GM18870 (cell line): ENCODE data around the gene BANF2.

ENCODE experiments used
- ATAC-seq: cut with Tn5 transposase; IDR thresholded peaks from one replicate; pipeline ENCODE4 v1.9.1; 2021; ENCODE audit warnings: moderate library complexity; ENCODE audit not compliant: unreplicated experiment

BANF2 gene

DNA sequence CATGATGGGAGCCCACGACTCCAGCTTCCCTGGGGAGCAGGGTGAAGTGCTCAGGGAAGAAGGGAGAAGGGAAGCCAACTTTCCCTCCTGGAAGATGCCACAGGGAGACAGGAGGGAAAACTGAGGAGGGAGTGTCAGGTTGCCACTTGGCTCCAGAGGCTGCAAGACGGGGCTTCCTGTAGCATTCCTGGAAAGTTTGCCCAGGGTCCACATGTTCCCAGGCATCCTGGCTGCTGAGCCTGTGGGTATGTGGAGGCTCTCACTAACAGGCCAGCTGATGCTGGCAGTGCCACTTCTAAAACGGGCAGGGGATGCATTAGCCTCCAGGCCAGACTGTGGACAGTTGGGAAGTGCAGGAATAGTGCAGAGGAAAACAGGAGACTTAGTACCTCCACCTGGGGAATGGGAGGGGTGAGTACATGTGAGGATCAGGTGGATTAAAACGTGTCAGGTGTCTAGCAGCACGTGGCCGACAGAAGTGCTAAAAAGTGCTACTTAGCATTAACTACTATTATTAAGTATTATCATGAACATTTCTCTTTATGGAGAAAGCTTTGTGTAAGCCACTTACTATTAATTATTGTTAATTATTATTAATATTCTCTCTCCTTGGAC lies 33.2 kb downstream of the BANF2 start:
- no peak for ATAC-seq

DNA sequence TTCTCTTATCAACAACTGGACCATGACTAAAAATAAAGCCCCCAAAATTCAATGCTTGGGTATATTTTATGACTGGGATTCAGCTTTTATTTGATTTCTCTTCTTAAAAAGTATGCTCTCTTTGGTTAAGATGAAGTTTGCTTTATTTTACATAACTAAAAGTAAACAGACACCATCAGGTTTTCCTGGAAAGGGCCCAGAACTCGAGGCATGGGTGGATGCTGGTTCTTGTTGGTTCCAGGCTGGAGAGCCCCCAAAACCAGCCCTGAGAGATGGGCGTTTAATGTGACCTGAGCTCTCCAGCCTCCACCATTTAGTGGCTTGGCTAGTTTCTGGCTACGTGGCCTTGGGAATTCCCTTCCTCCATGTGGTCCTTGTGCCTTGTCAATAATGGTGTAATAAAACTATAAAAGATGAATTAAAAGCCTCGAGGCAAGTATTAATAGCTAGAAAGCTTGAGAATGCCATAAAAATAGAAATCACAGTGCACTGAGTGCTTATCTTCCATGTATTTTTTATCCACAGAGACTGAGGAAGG lies 34.1 kb downstream of the BANF2 start:
- ATAC-seq, result no peak

DNA sequence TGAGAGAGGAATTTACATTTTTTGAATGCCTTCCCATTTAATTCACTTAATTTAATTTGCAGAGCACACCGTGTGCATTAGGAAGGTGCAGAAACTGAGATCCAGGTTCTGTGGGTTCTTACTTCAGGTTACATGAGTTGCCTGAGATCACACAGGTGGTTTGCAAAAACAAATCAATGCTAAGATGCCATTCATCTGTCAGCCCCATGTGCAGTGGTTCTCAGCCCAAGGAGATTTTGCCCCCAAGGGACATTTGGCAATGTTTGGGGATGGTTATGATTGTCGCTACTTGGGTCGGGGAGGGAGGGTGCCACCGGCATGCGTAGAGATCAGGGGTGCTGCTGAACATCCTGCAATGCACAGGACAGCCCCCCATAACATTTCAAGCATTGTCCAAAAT lies 34.6 kb downstream of the BANF2 start:
- no peak for ATAC-seq

DNA sequence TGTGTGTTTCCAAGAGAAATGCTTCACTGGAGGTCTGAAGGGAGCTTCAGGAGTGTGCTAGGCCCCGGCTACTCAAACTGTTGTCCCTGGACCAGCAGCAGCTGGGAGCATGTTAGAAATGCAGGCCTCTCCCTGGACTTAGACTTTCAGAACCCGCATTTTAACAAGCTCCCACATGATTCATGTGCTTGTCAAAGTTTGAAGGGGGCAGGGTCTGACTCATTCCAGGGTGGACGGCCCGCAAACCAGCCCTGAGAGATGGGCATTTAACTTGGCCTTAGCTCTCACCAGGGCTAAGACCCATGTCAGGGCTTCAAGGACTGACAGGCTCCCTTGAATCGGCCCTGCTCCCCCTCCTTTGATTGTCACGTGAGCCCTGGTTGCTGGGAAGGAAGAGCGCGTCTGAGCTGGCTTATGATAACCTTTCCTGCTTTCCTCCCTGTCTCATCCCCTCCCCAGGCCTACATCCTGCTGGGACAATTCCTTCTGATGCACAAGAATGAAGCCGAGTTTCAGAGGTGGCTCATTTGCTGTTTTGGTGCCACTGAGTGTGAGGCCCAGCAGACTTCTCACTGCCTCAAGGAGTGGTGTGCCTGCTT lies 35.5 kb downstream of the BANF2 start:
- ATAC-seq, result no peak

DNA sequence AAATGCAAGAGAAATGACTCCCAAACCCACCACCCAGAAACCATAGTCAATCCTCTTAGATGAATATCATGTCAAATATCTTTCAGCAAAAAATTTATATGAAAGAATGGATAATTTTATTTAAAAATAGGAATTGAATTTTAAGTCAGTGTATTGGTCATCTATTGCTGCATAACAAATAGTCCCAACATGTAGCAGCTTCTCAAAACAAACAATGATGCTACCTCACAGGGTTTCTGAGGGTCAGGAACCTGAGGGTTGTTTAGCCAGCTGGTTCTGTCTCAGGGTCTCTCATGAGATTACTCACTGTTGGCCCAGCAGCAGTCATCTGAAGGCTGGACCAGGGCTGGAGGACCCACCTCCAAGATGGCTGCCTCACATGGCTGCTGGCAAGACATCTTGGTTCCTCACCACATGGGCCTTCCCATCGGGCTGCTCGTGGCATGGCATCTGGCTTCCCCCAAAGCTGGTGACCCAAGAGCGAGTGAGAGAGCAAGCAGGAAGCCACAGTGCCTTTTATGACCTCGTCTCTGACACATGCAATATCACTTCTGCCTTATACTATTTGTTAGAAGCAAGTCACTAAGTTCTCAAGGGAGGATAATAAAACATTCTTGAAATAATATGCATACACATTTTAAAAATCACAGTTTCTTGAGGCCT lies 36.3 kb downstream of the BANF2 start:
- ATAC-seq, result no peak

DNA sequence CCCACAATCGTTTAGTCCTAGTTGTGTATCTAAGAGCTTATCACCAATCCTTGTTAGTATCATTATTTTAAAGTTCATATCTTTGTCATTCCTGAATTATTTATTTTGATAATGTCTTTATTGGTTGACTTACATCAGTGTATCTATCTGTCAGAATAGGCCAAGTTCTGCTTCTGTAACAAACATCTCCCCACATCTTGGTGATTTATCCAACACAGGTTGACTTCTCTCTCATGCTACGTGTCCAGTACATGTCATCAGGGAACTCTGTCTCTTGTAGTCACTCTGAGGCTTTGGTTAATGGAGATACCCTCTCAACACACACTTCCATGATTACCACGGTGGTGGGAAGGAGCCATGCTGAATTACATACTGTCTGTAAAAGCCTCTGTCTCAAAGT lies 38.4 kb downstream of the BANF2 start:
- ATAC-seq, result no peak

DNA sequence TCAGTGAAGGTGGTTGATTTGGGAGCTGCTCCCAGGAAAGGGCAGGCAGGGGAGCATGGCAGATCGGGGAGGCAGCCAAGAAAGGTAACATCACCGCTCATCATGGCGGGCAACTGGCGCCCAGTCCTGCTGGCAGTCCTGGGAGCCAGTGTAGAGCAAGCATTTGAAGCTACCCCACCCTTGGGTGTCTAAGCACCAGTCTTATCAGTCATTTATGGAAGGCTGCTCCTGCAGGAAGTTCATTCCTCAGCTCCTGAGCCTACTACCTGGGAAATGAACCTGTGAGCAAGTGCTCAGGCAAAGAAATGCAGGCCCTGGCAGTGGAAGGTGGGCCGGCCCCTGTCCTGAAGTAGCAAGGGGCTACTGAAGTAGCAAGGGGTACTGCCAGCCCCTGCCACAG lies 41.5 kb downstream of the BANF2 start:
- ATAC-seq, result no peak

DNA sequence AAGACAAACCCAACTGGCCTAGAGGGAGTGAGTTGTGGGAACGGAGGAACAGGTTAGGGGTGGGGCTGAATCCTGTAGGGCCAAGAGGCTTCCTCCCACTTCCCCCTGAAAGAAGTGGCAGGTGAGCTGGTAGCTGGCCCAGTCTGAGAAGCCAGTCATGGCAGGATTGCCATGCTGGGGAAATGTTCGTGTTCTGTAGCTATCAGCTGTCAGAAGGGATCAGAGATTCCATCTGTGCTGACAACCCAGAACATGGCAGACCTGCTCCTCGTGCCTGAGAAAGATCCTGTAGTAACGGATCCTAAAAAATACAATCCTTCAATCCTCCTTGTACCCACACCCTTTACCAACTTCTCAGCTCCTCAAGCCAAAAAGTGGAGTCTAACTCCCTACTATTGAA lies 43.0 kb downstream of the BANF2 start:
- no peak for ATAC-seq

DNA sequence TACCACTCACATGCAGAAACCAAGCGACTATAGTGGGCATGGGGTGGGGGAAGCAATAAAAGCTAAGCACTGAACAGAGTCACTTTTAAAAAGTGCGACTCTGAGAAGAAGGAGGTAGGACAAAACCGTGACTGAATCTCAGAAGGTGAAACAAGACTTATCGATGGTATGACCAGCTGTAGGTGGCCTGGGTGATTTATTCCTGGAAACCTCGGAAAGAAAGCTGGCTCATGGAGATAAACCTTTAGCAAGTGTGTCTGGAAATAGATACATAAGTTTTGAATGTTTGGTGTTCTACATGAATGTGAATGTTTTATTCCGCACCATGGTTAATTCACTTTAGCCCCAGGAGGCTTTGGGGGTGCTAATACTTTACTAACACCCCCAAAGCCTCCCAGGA lies 43.9 kb downstream of the BANF2 start:
- no peak for ATAC-seq

DNA sequence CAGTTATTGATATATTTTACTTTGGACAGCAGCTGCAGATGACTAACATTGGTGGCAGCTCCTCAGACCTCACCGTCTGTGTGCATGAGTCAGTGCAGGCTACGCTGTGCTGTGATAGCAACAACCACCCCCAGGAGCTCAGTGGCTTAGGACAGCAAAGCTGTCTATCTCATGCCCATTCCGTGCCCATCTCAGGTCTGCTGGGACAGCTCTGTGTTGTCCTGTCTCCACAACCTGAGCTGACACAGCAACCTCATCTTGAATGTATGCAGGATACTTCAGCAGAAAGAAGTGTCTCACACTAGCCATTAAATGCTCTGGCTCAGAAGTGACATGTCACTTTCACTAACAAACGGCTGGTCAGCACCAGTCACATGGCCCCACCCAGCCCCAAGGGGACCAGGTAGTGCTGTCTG lies 47.7 kb downstream of the BANF2 start:
- no peak for ATAC-seq

DNA sequence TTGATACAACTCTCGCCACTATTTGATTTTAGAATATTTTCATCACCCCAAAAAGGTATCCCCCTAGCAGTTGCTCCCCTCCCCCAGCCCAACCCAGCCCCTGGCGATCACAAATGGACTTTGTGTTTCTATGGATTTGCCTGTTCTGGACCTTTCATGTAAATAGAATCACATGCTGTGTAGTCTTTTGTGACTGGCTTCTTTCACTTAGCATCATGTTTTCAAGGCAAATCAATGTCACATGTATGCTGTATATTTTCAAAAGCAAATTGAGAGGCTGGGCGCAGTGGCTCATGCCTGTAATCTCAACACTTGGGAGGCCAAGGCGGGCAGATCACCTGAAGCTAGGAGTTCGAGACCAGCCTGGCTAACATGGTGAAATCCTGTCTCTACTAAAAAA lies 48.5 kb downstream of the BANF2 start:
- ATAC-seq, result no peak

DNA sequence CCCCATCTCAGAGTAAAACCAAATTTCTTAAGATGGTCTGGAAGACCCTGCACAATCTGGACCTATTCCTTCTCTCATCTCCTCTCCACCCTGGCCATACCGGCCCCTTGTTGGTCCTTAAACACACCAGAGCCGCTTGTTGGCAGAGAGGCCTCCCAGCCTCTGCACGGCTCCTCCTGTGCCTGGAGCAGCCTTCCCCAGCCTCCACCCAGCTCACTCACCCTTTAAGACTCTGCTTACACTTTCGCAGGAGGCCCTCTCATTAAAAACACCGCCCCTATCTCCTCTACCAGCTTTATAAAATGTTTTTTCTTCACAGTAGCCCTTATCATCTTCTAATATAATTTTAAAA lies 49.8 kb downstream of the BANF2 start:
- ATAC-seq, result no peak

DNA sequence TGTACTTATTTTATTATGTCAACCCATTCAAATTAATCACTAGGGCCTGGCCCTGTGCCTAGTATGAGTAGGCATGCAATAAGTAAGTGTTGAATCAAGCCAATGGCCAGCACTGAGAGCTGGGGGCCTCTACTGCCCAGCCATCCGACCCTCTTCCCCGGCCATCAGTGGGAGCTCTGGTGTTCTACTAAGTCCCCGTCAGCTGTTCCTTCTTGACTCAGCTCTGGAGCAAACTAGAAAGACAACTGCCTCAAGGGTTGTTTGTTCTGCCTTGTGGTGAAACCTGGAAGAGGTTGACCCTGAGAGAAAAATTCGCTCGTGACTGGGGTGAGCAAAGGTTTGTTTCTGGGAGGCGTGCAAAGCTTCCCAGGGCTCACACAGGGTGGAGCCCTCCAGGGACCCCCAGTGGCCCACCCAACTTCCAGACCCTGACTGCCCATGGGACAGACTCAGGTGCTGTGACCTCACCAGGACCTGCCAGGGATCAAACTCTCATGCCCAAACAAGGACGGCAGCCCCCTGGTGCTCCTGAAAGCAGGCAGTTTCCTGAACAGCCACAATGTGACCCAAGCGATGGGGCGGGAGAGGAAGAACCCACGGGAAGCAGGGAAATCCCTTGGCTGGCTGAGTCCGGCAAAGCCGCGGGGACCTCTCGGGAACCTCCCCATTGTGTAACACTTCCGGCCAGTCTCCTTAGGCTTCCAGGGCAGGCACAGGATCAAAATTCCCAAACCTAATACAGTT lies 50.4 kb downstream of the BANF2 start:
- no peak for ATAC-seq

DNA sequence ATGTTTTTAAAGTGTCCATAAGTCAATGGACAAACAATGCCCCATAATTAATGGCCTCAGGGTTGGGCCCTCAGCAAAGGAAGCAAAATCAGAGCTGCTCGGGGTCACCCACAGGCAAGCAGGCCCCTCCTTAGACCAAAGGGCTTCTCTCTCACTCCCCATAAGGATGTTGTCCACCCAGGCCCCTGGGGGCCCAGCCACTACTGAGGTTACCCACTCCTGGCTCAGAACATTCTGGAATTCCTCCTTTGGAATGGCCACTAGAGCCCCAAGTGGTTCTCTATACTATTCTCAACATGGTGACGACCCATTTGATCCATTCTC lies 50.9 kb downstream of the BANF2 start:
- no peak for ATAC-seq

DNA sequence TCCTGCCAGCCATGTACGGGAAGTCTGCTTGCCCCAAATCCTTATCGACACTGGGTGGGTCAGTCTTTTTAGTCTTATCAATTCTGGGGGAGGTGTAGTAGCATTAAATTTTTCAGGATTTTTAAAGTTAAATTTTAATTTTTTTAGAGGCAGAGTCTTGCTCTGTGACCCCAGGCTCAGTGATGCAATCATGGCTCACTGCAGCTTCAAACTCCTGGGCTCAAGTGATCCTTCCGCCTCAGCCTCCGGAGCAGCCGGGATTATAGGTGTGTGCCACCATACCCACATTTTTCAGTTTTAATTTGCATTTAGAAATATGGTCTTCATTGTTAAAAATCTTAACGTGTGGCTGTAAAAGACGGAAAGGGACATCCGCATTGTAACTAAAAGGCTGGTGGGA lies 51.9 kb downstream of the BANF2 start:
- no peak for ATAC-seq

DNA sequence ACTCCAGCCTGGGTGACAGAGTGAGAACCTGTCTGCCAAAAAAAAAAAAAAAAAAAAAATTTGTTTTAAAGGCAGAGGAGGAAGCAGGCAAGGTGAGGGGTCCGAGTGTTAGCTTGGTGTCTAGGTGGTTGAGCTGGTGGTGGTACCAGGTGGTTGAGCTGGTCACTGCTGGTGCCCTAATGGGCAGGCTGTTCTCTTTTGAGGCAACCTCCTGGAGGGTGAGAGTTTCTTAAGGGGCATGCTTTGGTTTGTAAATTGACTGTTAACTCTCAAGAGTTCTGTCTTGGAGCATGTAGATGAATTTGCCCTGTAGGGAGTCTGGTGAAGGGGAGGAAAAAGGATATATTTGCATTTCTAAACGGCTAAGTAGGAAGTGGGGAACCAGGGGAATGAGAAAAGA lies 52.7 kb downstream of the BANF2 start:
- no peak for ATAC-seq

DNA sequence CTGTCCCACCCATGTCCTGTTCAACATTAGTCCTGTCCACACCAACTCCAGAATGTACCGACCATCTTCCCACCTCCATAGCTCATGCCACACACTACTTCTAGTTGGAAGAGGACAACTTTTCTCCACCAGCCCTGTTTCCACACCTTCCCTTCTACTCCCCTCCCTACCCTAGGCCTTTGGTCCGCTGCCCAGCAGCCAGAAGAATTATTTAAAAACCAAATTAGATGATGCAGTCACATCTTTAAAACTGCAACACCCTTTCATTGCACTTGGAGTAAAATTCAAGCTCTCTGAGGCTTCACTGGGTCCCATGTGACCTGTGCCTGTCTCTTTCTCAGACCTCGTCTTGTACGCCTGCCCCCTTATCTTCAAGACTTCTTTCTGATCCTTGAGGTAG lies 53.8 kb downstream of the BANF2 start:
- ATAC-seq, result no peak

DNA sequence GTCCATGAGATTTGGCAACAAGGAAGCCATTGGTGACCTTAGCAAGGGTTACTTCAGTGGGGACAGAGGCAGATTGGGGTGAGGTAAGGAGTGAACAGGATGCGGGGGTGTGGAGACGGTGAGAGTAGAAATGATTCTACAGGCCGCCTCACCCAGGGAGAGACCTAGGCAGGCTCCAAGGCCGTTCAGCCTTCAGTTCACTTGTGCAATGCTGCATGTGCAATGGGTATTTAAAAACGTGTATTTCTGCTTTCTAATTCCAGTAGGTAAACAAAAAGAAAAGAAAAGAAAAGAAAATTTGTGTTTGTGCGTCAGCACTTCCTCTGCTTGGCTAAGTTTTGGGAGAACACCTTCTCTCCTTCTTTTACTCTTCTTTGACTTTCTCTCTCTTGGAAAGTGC lies 56.8 kb downstream of the BANF2 start:
- ATAC-seq, result no peak

DNA sequence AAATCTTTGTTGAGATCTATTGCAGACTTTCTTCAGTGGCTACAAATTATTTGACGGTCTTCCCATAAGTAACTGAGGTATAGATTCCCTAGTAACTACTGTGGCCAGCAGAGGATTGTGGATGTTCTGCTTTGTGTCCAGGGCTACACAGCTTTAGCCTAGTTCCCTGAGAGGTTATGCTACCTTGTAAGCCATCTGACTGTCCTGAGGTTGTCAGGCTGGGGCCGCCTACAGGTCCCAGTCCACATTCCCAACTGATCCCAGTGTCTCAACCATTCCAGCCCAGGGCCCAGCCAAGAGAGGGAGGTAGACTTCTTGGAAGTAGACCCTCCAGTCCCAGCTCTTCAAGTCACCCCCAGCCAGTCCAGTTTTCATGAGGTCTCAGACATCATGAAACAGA lies 57.7 kb downstream of the BANF2 start:
- ATAC-seq, result no peak

DNA sequence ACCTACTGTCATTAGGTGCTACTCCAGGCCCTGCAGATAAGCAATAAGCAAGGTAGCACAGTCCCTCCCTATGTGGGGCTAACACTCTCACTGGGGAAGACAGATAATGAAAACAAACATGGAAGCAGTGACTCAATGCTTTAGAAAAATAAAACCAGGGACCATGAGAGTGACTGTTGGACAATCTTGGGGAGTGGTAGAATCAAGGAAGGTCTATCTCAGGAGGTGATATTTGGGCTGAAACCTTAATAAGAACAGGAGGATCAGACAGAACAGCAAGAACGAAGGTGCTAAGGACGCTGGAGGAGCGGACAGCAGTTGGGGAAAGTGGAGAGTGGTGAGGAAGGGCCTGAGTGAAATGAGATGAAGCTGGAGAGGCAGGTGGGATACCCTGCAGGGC lies 58.2 kb downstream of the BANF2 start:
- ATAC-seq, result no peak

DNA sequence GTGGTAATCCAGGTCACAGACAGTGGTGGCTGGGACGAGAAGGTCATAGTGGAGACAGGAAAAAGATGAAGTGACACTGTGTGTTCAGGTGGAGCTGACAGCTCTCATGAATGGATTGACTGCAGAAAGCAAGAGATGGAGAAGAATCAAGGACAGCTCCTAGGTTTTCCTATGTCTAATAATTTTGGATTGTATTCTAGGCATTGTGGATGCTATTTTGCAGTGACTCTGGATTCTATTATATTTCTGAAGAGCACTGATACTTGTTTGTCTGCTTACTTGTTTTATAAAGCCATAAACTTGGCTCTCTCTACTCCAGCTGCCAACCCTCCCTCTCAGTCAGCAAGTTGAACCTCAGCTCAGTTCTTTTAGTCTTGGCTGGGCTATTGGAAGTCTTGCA lies 58.7 kb downstream of the BANF2 start:
- ATAC-seq, result no peak

DNA sequence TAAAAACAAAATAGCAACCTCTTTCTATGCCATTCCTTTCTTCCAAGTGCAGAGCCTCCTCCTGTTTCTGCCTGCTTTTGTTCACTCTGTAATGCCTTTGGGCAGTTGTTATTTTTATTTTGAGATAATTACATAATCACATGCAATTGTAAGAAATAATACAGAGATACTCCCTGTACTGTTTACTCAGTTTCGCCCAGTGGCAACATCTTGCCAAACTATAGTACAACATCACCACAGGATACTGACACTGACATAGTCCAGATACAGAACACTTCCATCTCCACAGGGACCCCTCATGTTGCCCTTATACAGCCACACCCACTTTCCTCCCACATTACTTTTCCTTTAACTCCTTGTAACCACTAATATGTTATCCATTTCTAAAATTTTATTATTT lies 59.7 kb downstream of the BANF2 start:
- no peak for ATAC-seq
